ENCODE measurements around the gene HYCC1. TPM values are rescaled to one million over a fixed set of nuclear protein-coding genes. Genes with fewer than 3 reads are reported as not detected.

HYCC1 gene
- total and polyA plus RNA-seq, 9 of the 15 experiments (the other 6 are each of a cell fraction or from before 2014, with no cell fraction given), result 11.2 to 40.6 (median 37.9) TPM

DNA sequence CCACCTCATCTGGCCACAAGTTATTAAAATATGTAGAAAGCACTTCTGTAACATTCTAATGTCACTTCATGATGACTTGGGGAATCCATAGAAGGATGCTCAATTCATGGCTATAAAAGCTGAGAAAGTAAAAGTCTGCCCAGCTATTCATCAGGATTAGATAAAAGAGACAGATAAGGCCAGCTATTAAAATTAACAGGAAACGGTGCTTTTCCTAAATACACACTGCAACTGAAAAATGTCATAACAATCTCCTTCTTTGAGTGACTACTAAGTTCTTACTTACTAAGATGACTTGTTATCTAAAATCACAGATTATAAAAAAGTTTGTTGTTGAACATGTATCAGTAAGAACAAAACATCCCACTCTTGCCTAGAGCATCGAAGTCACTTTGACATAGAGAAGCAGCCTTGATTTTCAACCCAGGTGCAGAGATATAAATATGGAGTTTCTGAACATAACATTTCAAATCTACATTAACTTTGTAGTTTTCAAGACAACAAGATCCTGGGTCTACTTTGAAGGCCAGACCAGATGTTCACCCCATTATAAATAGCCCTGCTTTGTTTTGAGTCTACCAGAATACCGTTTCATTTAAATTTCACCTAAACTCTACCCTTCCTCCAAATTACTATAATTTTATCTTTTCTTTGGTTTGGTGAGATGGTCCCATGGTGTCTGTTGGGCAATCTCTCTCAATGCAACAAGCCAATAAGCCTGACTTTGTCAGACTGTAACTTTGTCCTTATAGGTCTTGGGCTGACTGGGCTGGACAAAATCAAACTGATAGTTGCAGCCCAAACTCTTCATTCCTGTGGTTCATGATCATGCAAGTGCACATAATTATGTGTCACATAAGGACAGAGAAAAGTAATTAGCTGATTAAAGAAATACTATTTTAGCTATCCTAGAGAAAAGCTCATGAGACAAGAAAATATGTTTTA lies 24.0 kb downstream of the HYCC1 start:
- Histone ChIP-seq H3K4me2 (ENCODE audit: insufficient read depth, low read length) (no peak overlapping the region), H3K9me3 (replicated peaks; ENCODE audit: control insufficient read depth, insufficient read depth, low read depth, low read length) (no peaks in the 10 kb centered on the region), H3K9me1 (ENCODE audit: control insufficient read depth, insufficient read depth, low read length) (peaks cover 3% of the 10 kb centered on the region), H3K79me2 (ENCODE audit: control insufficient read depth, insufficient read depth, low read length) (peaks cover 37% of the 10 kb centered on the region), H3K36me3 (ENCODE audit: control insufficient read depth, insufficient read depth, low read length) (peaks cover 10% of the 10 kb centered on the region; the same call in 2 of the 3 replicates), H3K27ac (ENCODE audit: extremely low read depth, low read depth, low read length) (no peak overlapping the region), H3K4me1 (replicated peaks in 1 of 2; ENCODE audit: control insufficient read depth in 2 of 2, insufficient read depth in 2 of 2, low read length in 2 of 2) (peaks cover 0 to 11% of the 10 kb centered on the region in 2 experiments; a peak in 2 of 5 replicates), H4K20me1 (replicated peaks; ENCODE audit: control insufficient read depth, insufficient read depth, low read length) (no peaks in the 10 kb centered on the region), H3K27me3 (ENCODE audit: control insufficient read depth in 2 of 2, insufficient read depth in 2 of 2, low read length in 2 of 2) (no peaks in the 10 kb centered on the region), H2AFZ (ENCODE audit: low read depth, low read length) (no peak overlapping the region), H3K4me3 (no peak overlapping the region), H3K9ac (ENCODE audit: insufficient read depth in 1 of 2, low read depth in 2 of 2, low read length in 2 of 2) (no peak overlapping the region)
- CTCF ChIA-PET (ENCODE audit: low intra/inter-chr PET ratio), result no interaction called here
- no peak for ATAC-seq
- DNase-seq (ENCODE audit: extremely low read depth in 1 of 4, low spot score in 3 of 4), result no peak
- no peak for FAIRE-seq
- in situ Hi-C loops (cut with MboI), result no loop called here
- 88% methylated on average over 3 of the region's 3 CpGs for WGBS (ENCODE audit: insufficient coverage, low coverage, missing lambda C conversion rate)
- no peak for TF ChIP-seq POLR2AphosphoS5 (IDR thresholded peaks at IDR 0.05; ENCODE audit: control insufficient read depth, insufficient read depth, low read depth, low read length)
- TF ChIP-seq PPARD (CRISPR knock-in tag; IDR thresholded peaks at IDR 0.05), result no peak
- no peak for TF ChIP-seq GTF2F1 (IDR thresholded peaks at IDR 0.05; ENCODE audit: low read depth, low read length)
- TF ChIP-seq, protein P1, sequence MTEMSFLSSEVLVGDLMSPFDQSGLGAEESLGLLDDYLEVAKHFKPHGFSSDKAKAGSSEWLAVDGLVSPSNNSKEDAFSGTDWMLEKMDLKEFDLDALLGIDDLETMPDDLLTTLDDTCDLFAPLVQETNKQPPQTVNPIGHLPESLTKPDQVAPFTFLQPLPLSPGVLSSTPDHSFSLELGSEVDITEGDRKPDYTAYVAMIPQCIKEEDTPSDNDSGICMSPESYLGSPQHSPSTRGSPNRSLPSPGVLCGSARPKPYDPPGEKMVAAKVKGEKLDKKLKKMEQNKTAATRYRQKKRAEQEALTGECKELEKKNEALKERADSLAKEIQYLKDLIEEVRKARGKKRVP (CRISPR knock-in tag; IDR thresholded peaks at IDR 0.05), result no peak
- TF ChIP-seq SAFB (IDR thresholded peaks at IDR 0.05; ENCODE audit: borderline replicate concordance, low read depth, low read length), result no peak
- TF ChIP-seq NR3C1 (CRISPR knock-in tag; IDR thresholded peaks at IDR 0.05), result no peak
- no peak for TF ChIP-seq ZNF584 (CRISPR knock-in tag; IDR thresholded peaks at IDR 0.05; ENCODE audit: low read depth)
- TF ChIP-seq TEAD4 (IDR thresholded peaks at IDR 0.05; ENCODE audit: low read length), result no peak
- no peak for TF ChIP-seq TEAD4 (CRISPR knock-in tag; IDR thresholded peaks at IDR 0.05; ENCODE audit: borderline replicate concordance)
- no peak for TF ChIP-seq CREBBP (IDR thresholded peaks at IDR 0.05; ENCODE audit: low read depth, low read length)
- no peak for TF ChIP-seq ZNF583 (CRISPR knock-in tag; IDR thresholded peaks at IDR 0.05)
- no peak for TF ChIP-seq NCOA1 (IDR thresholded peaks at IDR 0.05; ENCODE audit: low read depth)
- TF ChIP-seq ZNF586 (CRISPR knock-in tag; conservative IDR thresholded peaks at IDR 0.05), result no peak
- TF ChIP-seq, protein P2, sequence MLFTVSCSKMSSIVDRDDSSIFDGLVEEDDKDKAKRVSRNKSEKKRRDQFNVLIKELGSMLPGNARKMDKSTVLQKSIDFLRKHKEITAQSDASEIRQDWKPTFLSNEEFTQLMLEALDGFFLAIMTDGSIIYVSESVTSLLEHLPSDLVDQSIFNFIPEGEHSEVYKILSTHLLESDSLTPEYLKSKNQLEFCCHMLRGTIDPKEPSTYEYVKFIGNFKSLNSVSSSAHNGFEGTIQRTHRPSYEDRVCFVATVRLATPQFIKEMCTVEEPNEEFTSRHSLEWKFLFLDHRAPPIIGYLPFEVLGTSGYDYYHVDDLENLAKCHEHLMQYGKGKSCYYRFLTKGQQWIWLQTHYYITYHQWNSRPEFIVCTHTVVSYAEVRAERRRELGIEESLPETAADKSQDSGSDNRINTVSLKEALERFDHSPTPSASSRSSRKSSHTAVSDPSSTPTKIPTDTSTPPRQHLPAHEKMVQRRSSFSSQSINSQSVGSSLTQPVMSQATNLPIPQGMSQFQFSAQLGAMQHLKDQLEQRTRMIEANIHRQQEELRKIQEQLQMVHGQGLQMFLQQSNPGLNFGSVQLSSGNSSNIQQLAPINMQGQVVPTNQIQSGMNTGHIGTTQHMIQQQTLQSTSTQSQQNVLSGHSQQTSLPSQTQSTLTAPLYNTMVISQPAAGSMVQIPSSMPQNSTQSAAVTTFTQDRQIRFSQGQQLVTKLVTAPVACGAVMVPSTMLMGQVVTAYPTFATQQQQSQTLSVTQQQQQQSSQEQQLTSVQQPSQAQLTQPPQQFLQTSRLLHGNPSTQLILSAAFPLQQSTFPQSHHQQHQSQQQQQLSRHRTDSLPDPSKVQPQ (CRISPR knock-in tag; IDR thresholded peaks at IDR 0.05; ENCODE audit: borderline replicate concordance), result no peak
- POLR2A ChIA-PET, result no interaction called here
- no TSS peak for BruUV-seq (replicated peaks)
- intact Hi-C loops (cut with micrococcal nuclease), result no loop called here

All from K562 (cell line).